Glomerular visceral epithelial cell (primary cell): ENCODE measurements around the gene GID8.

Experiments used
- DNase-seq: peaks from one replicate; pipeline ENCODE4 v3.0.0-alpha.2; 2016; ENCODE audit errors: extremely low spot score

GID8 gene

GRCh38 chr20:62922451-62922921 is 15.5 kb upstream of the GID8 start:
- DNase-seq: no peak

- peak; percentile 96 for DNase-seq
Observed at GRCh38 chr20:62923059-62923668, 14.8 kb upstream of the GID8 start.

DNA sequence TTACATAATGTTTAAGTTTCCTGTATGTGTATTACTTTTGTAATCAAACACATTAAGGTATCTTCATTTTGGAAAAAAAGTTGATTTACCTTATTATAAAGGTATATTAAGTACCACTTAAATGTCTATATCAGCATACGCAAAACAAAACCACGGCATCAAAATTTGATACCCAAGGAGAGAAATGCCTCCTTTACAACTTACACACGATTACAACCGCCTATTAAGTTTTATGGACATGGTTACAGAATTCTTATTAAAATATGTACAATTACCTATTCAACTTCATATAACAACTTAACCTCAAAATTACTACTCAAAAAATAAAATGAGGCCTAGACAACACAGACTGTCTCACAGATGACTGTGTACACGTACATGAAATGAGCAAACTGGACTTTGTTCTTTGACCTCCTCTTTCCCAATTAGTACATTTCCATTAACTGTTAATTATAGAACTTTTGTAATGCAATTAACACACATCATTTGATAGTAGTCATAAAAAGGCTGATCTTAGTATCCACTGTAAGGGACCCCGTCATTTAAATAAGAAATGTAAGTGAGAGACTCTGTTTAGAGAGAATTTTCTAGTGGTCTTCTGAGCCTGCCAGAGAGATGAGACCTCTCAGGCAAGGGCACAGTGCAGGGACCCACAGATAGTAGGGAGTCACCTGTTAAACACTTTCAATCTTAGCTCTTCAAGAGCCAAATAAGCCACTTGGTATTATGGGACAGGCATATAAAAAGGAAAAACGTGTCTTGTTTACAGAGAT is 14.1 kb upstream of the GID8 start:
- no peak for DNase-seq

DNA sequence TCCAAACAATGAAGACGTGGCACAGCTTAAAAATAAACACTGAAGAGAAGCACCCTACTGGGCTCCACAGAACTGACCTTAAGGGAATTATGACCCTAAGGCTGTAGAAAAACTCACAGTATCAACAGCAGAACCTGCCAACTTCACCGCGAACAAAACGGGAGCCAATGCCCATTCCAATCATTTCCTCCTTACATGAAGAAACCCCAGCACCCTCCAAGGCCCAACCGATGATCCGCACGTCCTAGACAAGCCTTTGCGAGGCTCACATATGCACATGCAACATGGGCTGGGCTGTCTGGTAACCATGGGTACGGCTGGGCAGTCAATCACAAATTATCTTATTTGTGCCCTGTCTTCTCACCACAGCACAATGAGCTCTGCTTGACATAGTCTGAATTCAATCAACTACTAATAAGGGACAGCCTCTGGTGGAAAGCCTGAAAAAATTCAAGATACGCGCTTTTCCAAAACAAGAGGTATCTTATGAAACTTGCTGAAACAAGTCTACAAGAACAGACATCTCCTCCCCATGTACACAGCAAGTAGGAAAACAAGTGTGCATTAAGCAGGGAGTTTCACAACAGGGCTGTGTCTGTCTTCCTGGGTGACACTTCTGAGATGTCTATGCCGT is 13.4 kb upstream of the GID8 start:
- DNase-seq: peak; percentile 63

DNA sequence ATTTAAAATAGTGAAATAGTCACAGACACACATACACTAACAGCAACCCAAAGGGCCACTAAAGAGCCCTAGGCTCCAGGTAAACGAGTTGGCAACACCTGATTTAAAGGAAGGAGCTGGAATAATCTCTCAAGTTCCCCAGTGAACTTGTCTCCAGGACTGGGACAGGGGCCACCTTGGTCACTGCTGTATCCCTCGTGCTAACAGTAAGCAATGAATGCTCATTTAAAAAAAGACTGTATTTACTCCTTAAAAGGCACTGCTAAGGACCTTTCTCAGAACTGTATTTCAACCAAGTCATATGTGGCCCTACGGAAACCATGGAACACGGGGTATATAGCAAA is 12.9 kb upstream of the GID8 start:
- no peak for DNase-seq

GRCh38 chr20:62925420-62926228 is 12.3 kb upstream of the GID8 start:
- peak; percentile 47 for DNase-seq

GRCh38 chr20:62926229-62927127 is 11.5 kb upstream of the GID8 start, which contains the start of gene DIDO1:
DIDO1 (minus strand) TSS chr20:62926505.
- DNase-seq: peak; percentile 91

GRCh38 chr20:62927128-62927705 is 10.7 kb upstream of the GID8 start:
- DNase-seq: no peak

GRCh38 chr20:62928246-62928939 is 9.6 kb upstream of the GID8 start:
- no peak for DNase-seq

DNA sequence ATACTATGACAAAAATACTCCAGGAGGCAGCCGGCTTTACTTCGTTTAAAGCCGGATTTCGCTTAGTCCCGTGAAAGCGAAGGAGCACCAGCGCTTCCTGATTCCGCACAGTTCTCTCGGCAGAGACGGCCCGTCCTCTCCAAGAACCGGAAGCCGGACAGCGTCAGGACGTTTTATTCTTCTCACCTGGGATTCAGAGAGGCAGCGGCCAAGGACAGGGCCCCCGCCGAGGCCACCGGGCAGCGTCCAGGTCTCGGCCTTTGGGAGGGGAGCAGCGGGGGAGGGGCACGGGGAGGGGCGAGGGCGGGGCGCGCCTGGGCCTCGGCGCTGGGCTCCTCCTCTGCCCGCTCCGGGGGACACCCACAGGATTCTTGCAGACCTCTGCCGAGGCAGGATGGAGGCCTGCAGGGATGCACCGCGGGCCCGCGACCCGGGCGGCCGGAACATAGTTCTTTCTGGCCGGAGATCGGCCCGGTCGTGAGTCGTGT is 8.9 kb upstream of the GID8 start:
- DNase-seq: peak; percentile 77

DNA sequence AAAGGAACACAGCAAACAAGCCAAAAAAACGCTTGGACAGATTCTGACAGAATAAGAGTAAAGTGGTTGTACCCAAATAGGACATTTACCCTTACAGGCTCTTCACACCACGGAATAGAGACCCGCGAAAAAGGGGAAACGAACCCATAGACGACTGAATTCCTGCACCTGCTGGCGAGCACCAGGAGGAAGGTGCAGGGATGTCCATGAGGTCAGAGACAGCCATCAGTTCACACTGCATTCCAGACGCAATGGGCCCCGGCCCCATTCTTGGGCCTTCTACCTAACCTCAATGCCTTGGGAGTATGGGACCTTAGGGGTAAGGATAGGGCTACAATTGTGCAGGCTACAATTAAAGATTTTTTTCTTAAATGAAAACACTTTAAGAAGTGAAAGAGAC is 6.5 kb upstream of the GID8 start:
- no peak for DNase-seq

GRCh38 chr20:62933966-62934365 is 4.0 kb upstream of the GID8 start:
- DNase-seq: no peak

GRCh38 chr20:62935204-62935967 is 2.6 kb upstream of the GID8 start:
- DNase-seq: no peak

GRCh38 chr20:62935968-62936585 is 1.9 kb upstream of the GID8 start:
- no peak for DNase-seq

DNA sequence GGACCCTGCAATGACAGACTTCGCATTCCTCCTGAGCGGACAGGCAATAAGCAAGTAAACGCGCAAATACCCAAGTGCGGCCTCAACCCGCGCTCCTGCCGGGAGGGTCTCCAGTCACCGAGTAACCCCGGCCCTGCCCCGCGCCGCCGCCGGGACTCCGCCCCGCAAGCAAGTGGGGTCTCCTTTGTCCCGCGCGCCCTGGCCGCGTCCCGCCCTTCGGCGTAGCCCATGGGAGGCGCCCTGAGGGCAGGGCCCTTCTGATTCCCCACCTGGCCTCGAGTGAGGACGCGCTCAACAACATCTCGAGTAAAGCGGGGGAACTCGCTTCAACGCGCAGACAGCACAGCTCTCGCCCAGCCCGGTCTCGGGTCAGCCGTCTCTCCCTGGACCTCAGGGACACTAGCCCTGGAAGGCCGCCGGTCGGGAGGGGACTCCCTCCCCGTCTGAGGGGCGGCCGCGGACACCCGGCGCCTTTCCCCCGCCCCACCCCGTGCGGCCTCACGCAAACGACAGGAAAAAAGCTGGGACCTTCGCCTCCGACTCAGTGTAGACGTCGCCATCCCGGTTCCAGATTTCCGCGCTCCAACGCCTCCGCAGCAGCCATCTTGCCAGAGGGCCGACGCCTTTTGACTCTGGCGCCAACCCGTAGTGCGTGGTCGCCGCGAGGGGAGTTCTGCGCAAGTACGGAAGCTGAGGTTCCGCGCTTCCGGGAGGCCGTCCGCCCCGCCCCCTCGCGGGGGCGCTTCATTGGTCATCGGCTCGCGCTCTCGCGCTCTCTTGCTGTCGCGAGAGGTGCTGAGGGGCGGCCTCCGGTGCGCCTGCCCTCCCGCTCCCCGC is 461 bp upstream of the GID8 start:
- DNase-seq: peak; percentile 99

- DNase-seq: no peak
Observed at GRCh38 chr20:62940875-62941274, 2.9 kb downstream of the GID8 start.

DNA sequence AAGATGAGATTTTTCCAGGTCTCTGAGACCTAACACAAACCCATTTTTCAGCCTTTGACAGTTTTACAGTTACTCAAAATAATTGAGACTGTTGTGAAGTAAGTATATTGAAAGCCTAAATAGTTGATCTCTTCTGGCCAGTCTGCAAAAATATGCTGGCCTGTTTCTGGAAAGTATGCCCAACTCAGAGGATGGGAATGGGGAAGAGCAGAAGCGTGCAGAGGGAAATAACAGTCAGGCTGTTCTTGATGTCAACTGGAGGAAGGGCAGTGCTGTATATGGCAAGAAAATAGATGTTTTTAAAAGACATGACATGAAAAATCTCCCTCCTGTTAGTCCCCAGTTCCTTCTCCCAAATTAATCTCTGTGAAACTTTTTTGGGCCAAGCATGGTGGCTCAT is 3.8 kb downstream of the GID8 start:
- no peak for DNase-seq

- no peak for DNase-seq
Observed at GRCh38 chr20:62942456-62942855, 4.5 kb downstream of the GID8 start.
